Mesenchymal stem cell (in vitro differentiated cells and primary cell): ENCODE measurements around the gene CDCA3.

Experiments used
- DNase-seq: peaks from one replicate; pipeline ENCODE4 v3.0.0-alpha.2; 2013
- H2AFZ ChIP-seq: one replicate; pipeline ENCODE4 v1.6.1; 2013; ENCODE audit warnings: low read depth, mild to moderate bottlenecking, control low read depth, inconsistent platforms, low read length, moderate library complexity
- H2AK5ac ChIP-seq: 2 replicates; pipeline ENCODE4 v1.6.1; 2013; ENCODE audit warnings: low read length, moderate library complexity, mild to moderate bottlenecking, inconsistent platforms; ENCODE audit not compliant: severe bottlenecking
- H2BK120ac ChIP-seq: one replicate; pipeline ENCODE4 v1.6.1; 2013; ENCODE audit warnings: low read depth, mild to moderate bottlenecking, inconsistent platforms, low read length, moderate library complexity
- H2BK12ac ChIP-seq, 2 experiments: one replicate each; pipeline ENCODE4 v1.6.1; 2013; ENCODE audit warnings: inconsistent platforms in 2 of 2, low read length in 2 of 2, mild to moderate bottlenecking in 2 of 2, moderate library complexity in 2 of 2, control low read depth in 1 of 2
- H2BK15ac ChIP-seq: one replicate; pipeline ENCODE4 v1.6.1; 2013; ENCODE audit warnings: mild to moderate bottlenecking, low read depth, inconsistent platforms; ENCODE audit not compliant: poor library complexity, severe bottlenecking
- H2BK5ac ChIP-seq: 2 replicates; pipeline ENCODE4 v1.6.1; 2013; ENCODE audit warnings: low read depth, mild to moderate bottlenecking, low read length, control low read depth, inconsistent platforms; ENCODE audit not compliant: poor library complexity, severe bottlenecking
- H3K14ac ChIP-seq, 2 experiments: one replicate each; pipeline ENCODE4 v1.6.1; 2013; ENCODE audit warnings: inconsistent platforms in 2 of 2, low read length in 2 of 2, control low read depth in 1 of 2, mild to moderate bottlenecking in 1 of 2, moderate library complexity in 1 of 2
- H3K18ac ChIP-seq, 2 experiments: one replicate each; pipeline ENCODE4 v1.6.1; 2013; ENCODE audit warnings: inconsistent platforms in 2 of 2, low read length in 2 of 2, control low read depth in 1 of 2, low read depth in 1 of 2, mild to moderate bottlenecking in 1 of 2
- H3K23ac ChIP-seq, 2 experiments: one replicate each; pipeline ENCODE4 v1.6.1; 2013; ENCODE audit warnings: inconsistent platforms in 2 of 2, low read length in 2 of 2, mild to moderate bottlenecking in 2 of 2, moderate library complexity in 2 of 2, control low read depth in 1 of 2
- H3K27ac ChIP-seq: 2 replicates; pipeline ENCODE4 v1.5.1; 2013; ENCODE audit warnings: mild to moderate bottlenecking, moderate library complexity, low read length, control low read depth, inconsistent platforms; ENCODE audit not compliant: poor library complexity, severe bottlenecking
- H3K27me3 ChIP-seq, 2 experiments: 2 replicates each; pipeline versions ENCODE4 v1.6.1 to v1.7.0; 2013; ENCODE audit warnings: low read length in 2 of 2, mild to moderate bottlenecking in 2 of 2, moderate library complexity in 2 of 2, control low read depth in 1 of 2, inconsistent platforms in 1 of 2; ENCODE audit not compliant: control insufficient read depth in 1 of 2, insufficient read depth in 1 of 2
- H3K36me3 ChIP-seq, 2 experiments: 2 replicates each; pipeline versions ENCODE4 v1.6.1 to v1.7.0; 2013; ENCODE audit warnings: low read length in 2 of 2, control low read depth in 1 of 2, inconsistent platforms in 1 of 2, low read depth in 1 of 2, mild to moderate bottlenecking in 1 of 2; ENCODE audit not compliant: insufficient read depth in 2 of 2, control insufficient read depth in 1 of 2
- H3K4ac ChIP-seq, 2 experiments: one replicate each; pipeline ENCODE4 v1.6.1; 2013; ENCODE audit warnings: inconsistent platforms in 2 of 2, low read length in 2 of 2, mild to moderate bottlenecking in 2 of 2, moderate library complexity in 2 of 2, control low read depth in 1 of 2, low read depth in 1 of 2
- H3K4me1 ChIP-seq: 2 replicates; pipeline ENCODE4 v1.6.1; 2013; ENCODE audit warnings: low read depth, low read length, control low read depth; ENCODE audit not compliant: control insufficient read depth, insufficient read depth
- H3K4me2 ChIP-seq: 2 replicates; pipeline ENCODE4 v1.6.1; 2013; ENCODE audit warnings: low read length, mild to moderate bottlenecking, inconsistent platforms; ENCODE audit not compliant: poor library complexity, severe bottlenecking
- H3K4me3 ChIP-seq, 2 experiments: 2 replicates each; pipeline versions ENCODE4 v1.5.1 to v1.7.0; 2013; ENCODE audit warnings: low read length in 2 of 2, mild to moderate bottlenecking in 2 of 2, control low read depth in 1 of 2, low read depth in 1 of 2; ENCODE audit not compliant: insufficient read depth in 1 of 2
- H3K79me1 ChIP-seq: replicated peaks from 2 replicates; pipeline ENCODE4 v1.6.1; 2013; ENCODE audit warnings: mild to moderate bottlenecking, control low read depth, low read length, inconsistent platforms; ENCODE audit not compliant: poor library complexity, severe bottlenecking
- H3K9ac ChIP-seq: 2 replicates; pipeline ENCODE4 v1.7.0; 2013; ENCODE audit warnings: mild to moderate bottlenecking, low read length, moderate library complexity
- H3K9me3 ChIP-seq: 2 replicates; pipeline ENCODE4 v1.7.0; 2013; ENCODE audit warnings: mild to moderate bottlenecking, low read length; ENCODE audit not compliant: control insufficient read depth
- H4K8ac ChIP-seq: one replicate; pipeline ENCODE4 v1.6.1; 2013; ENCODE audit warnings: inconsistent platforms, mild to moderate bottlenecking, low read length, moderate library complexity
- H4K91ac ChIP-seq: one replicate; pipeline ENCODE4 v1.6.1; 2013; ENCODE audit warnings: mild to moderate bottlenecking, low read length, inconsistent platforms
- WGBS: methylation state at CpG from one replicate; pipeline ENCODE4 v1.1.7; 2013; ENCODE audit warnings: mixed read lengths; 5-methylcytosine and 5-hydroxymethylcytosine counted together

CDCA3 gene

DNA sequence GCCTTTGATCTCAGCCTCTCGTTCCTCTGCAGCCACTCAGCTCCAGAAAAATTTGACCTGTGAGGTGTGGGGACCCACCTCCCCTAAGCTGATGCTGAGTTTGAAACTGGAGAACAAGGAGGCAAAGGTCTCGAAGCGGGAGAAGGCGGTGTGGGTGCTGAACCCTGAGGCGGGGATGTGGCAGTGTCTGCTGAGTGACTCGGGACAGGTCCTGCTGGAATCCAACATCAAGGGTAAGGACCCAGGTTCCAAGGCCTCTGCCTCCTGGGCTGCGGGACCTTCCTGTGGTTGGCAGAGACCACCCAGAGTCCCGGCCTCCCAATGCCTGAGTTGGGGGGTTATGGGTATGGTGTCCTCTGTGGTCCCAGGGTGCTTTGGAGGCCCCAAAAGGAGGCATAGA, 34.0 kb downstream of the CDCA3 start:
- Histone ChIP-seq H2AK5ac (no peak overlapping the region), H3K18ac (no peak overlapping the region), H3K9me3 (no peaks in the 10 kb centered on the region), H3K23ac (no peak overlapping the region), H2BK5ac (no peak overlapping the region), H3K36me3 (no peaks in the 10 kb centered on the region), H3K4me2 (no peak overlapping the region), H3K4ac (no peak overlapping the region), H4K8ac (no peak overlapping the region), H3K9ac (no peak overlapping the region), H3K14ac (no peak overlapping the region), H2BK12ac (no peak overlapping the region), H3K4me1 (peaks cover 23% of the 10 kb centered on the region), H3K4me3 (no peak overlapping the region), H3K27ac (no peak overlapping the region), H2AFZ (no peak overlapping the region), H3K27me3 (peaks cover 35 to 73% of the 10 kb centered on the region in 2 experiments), H2BK120ac (no peak overlapping the region), H3K79me1 (no peaks in the 10 kb centered on the region), H4K91ac (no peak overlapping the region), H2BK15ac (peak overlapping the region; percentile 16)
- 88% methylated on average over 8 of the region's 8 CpGs for WGBS
- DNase-seq: no peak

DNA sequence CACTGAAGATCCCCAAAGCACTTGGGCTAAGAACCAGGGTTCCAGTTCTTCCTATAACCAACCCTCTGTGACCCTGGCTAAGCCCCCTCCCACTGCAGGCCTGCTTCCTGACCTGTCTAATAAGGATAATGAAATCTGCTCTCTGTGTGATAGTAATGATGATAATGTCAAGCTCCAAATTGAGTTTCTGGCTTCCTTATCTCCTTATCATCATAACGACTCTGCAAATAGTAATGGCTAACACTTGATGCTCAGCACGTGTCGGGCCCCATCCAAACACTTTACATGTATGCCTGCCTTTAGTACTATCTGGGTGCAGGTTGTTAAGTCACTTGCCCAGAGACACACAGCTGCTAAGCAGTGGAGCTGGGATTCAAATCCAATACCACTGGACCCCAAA, 34.5 kb downstream of the CDCA3 start:
- H3K27ac ChIP-seq: no peak overlapping the region
- H3K36me3 ChIP-seq: no peaks in the 10 kb centered on the region
- H3K79me1 ChIP-seq: no peaks in the 10 kb centered on the region
- H2BK12ac ChIP-seq: no peak overlapping the region
- H3K4me2 ChIP-seq: no peak overlapping the region
- no peak overlapping the region for H3K4me3 ChIP-seq
- WGBS: 62% methylated on average over 3 of the region's 3 CpGs
- H3K14ac ChIP-seq: no peak overlapping the region
- no peak overlapping the region for H2BK5ac ChIP-seq
- no peak overlapping the region for H2BK120ac ChIP-seq
- H2BK15ac ChIP-seq: no peak overlapping the region
- H2AK5ac ChIP-seq: no peak overlapping the region
- peaks cover 31 to 69% of the 10 kb centered on the region in 2 experiments for H3K27me3 ChIP-seq
- no peak overlapping the region for H3K9ac ChIP-seq
- no peak overlapping the region for H3K4ac ChIP-seq
- no peak overlapping the region for H4K8ac ChIP-seq
- H4K91ac ChIP-seq: no peak overlapping the region
- no peak overlapping the region for H3K23ac ChIP-seq
- no peak overlapping the region for H3K18ac ChIP-seq
- H2AFZ ChIP-seq: no peak overlapping the region
- H3K9me3 ChIP-seq: no peaks in the 10 kb centered on the region
- peaks cover 19% of the 10 kb centered on the region for H3K4me1 ChIP-seq
- DNase-seq: no peak

DNA sequence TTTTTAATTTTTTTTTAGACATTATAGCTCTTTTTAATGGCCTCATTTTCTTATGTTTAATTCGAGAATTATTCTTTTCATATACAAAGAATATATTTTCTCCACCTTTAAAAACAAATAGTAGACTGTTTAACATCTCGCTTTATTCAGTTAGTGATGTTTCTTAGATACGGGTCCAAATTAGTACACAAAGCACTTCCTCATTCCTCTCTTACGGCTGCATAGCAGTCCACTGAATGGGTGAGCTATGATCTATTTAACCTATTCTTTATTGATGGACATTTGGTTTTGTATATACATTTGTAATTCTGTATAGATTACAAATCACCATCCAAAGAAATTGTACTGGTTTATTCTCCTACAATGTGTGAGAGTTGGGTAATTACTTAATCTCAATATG, 37.7 kb downstream of the CDCA3 start:
- Histone ChIP-seq H4K8ac (no peak overlapping the region), H3K4me3 (no peak overlapping the region), H2BK120ac (no peak overlapping the region), H3K9ac (no peak overlapping the region), H3K27ac (no peak overlapping the region), H3K4me2 (no peak overlapping the region), H4K91ac (no peak overlapping the region), H3K9me3 (no peaks in the 10 kb centered on the region), H2BK12ac (no peak overlapping the region), H3K23ac (no peak overlapping the region), H2AFZ (no peak overlapping the region), H3K18ac (no peak overlapping the region), H3K36me3 (no peaks in the 10 kb centered on the region), H3K79me1 (no peaks in the 10 kb centered on the region), H2BK5ac (no peak overlapping the region), H3K4me1 (peaks cover 2% of the 10 kb centered on the region), H3K14ac (no peak overlapping the region), H3K4ac (no peak overlapping the region), H3K27me3 (peaks cover 26 to 59% of the 10 kb centered on the region in 2 experiments), H2BK15ac (no peak overlapping the region), H2AK5ac (no peak overlapping the region)
- no peak for DNase-seq
- 100% methylated on average over 1 of the region's 4 CpGs for WGBS

DNA sequence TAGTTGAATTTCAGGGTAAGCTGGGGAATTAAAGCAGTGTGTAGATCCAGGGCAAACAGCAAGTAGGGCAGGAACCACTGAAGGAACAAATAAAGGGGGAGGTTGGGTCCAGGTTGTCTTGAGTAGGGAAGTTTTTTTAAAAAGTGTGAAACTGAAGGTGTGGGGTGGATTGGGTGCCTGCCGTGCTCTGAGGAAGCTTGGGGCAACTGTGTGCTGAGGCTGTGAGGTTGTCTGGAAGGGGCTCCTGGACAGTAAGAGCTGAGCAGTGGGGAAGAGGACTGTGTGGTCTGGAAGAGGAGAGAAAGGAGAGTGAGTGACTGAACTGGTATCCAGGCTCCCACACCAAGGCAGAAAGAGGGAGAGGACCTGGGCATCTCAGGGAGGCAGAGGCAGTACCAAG, 40.3 kb downstream of the CDCA3 start:
- H3K14ac ChIP-seq: no peak overlapping the region
- no peak overlapping the region for H2AFZ ChIP-seq
- no peaks in the 10 kb centered on the region for H3K9me3 ChIP-seq
- H3K18ac ChIP-seq: no peak overlapping the region
- no peak overlapping the region for H2BK15ac ChIP-seq
- H3K79me1 ChIP-seq: no peaks in the 10 kb centered on the region
- no peak overlapping the region for H3K4me3 ChIP-seq
- H3K4ac ChIP-seq: no peak overlapping the region
- H3K36me3 ChIP-seq: no peaks in the 10 kb centered on the region
- H2BK120ac ChIP-seq: no peak overlapping the region
- H4K91ac ChIP-seq: no peak overlapping the region
- H3K4me2 ChIP-seq: no peak overlapping the region
- H3K27me3 ChIP-seq: peaks cover 20 to 45% of the 10 kb centered on the region in 2 experiments
- no peak overlapping the region for H3K9ac ChIP-seq
- no peak overlapping the region for H3K23ac ChIP-seq
- H2BK12ac ChIP-seq: no peak overlapping the region
- no peak overlapping the region for H2BK5ac ChIP-seq
- no peak overlapping the region for H2AK5ac ChIP-seq
- no peak overlapping the region for H3K27ac ChIP-seq
- DNase-seq: no peak
- 81% methylated on average over 1 of the region's 1 CpG for WGBS
- H3K4me1 ChIP-seq: no peaks in the 10 kb centered on the region
- H4K8ac ChIP-seq: no peak overlapping the region
